Measurements from ENCODE around the gene CD6.
A peak's percentile ranks its signal among the peaks of the same experiment; 100 is the strongest.

CD6 gene

GRCh38 chr11:61024938-61025820 lies 53.7 kb downstream of the CD6 start:
- Histone ChIP-seq H2BK120ac (ENCODE audit: low read depth, low read length) (no peak overlapping the region), H3K4me2 (ENCODE audit: insufficient read depth, low read length, poor library complexity, severe bottlenecking) (no peak overlapping the region), H4K91ac (ENCODE audit: low read depth, low read length, poor library complexity) (no peak overlapping the region), H2AK5ac (ENCODE audit: low read depth, low read length) (peak overlapping the region; percentile 10), H3K4me3 (ENCODE audit: low read length in 2 of 2) (no peak overlapping the region), H3K4me1 (ENCODE audit: control insufficient read depth in 2 of 2, insufficient read depth in 1 of 2, low read depth in 1 of 2, low read length in 2 of 2) (peaks cover 5 to 7% of the 10 kb centered on the region in 2 donors), H3K4ac (ENCODE audit: low read length) (no peak overlapping the region), H3K27ac (replicated peaks; ENCODE audit: low read length) (no peak overlapping the region), H2BK12ac (ENCODE audit: low read length) (no peak overlapping the region), H2AFZ (ENCODE audit: low read length) (no peak overlapping the region), H4K8ac (ENCODE audit: low read depth, low read length) (no peak overlapping the region), H3K14ac (ENCODE audit: low read length) (no peak overlapping the region), H3K27me3 (ENCODE audit: control insufficient read depth in 3 of 3, insufficient read depth in 3 of 3, low read depth in 1 of 3, low read length in 3 of 3) (peaks cover 0 to 50% (median 0%) of the 10 kb centered on the region in 3 experiments), H2BK15ac (ENCODE audit: low read length) (no peak overlapping the region), H3K23ac (ENCODE audit: low read depth, low read length, poor library complexity) (no peak overlapping the region), H3K36me3 (replicated peaks in 1 of 2; ENCODE audit: control insufficient read depth in 2 of 2, insufficient read depth in 2 of 2, low read length in 2 of 2) (no peaks in the 10 kb centered on the region), H3K18ac (ENCODE audit: low read length) (no peak overlapping the region), H3K79me1 (ENCODE audit: low read depth, low read length) (no peaks in the 10 kb centered on the region), H3K9me3 (replicated peaks in 1 of 2; ENCODE audit: control insufficient read depth in 2 of 2, insufficient read depth in 1 of 2, low read depth in 1 of 2, low read length in 2 of 2) (no peaks in the 10 kb centered on the region), H3K9ac (ENCODE audit: low read depth, low read length, poor library complexity) (no peak overlapping the region), H2BK5ac (ENCODE audit: low read length) (no peak overlapping the region)
- DNase-seq (ENCODE audit: low spot score), result no peak
- WGBS, 2 donors (ENCODE audit: extremely low coverage in 2 of 2, insufficient read length in 2 of 2, insufficient replicate concordance in 1 of 2), result no CpG with 5 or more reads among the region's 14 CpGs

GRCh38 chr11:61025821-61026120 lies 54.3 kb downstream of the CD6 start:
- H3K4ac ChIP-seq (ENCODE audit: low read length), result no peak overlapping the region
- H2AFZ ChIP-seq (ENCODE audit: low read length), result no peak overlapping the region
- H3K4me1 ChIP-seq (ENCODE audit: control insufficient read depth in 2 of 2, insufficient read depth in 1 of 2, low read depth in 1 of 2, low read length in 2 of 2), result peaks cover under 1 to 7% of the 10 kb centered on the region in 2 donors
- H2AK5ac ChIP-seq (ENCODE audit: low read depth, low read length), result peak overlapping the region; percentile 10
- H3K23ac ChIP-seq (ENCODE audit: low read depth, low read length, poor library complexity), result no peak overlapping the region
- WGBS, 2 donors (ENCODE audit: extremely low coverage in 2 of 2, insufficient read length in 2 of 2, insufficient replicate concordance in 1 of 2), result no CpG with 5 or more reads among the region's 5 CpGs
- no peaks in the 10 kb centered on the region for H3K9me3 ChIP-seq (replicated peaks in 1 of 2; ENCODE audit: control insufficient read depth in 2 of 2, insufficient read depth in 1 of 2, low read depth in 1 of 2, low read length in 2 of 2)
- H3K36me3 ChIP-seq (replicated peaks in 1 of 2; ENCODE audit: control insufficient read depth in 2 of 2, insufficient read depth in 2 of 2, low read length in 2 of 2), result no peaks in the 10 kb centered on the region
- peaks cover 0 to 47% (median 0%) of the 10 kb centered on the region in 3 experiments for H3K27me3 ChIP-seq (ENCODE audit: control insufficient read depth in 3 of 3, insufficient read depth in 3 of 3, low read depth in 1 of 3, low read length in 3 of 3)
- no peak overlapping the region for H3K14ac ChIP-seq (ENCODE audit: low read length)
- no peaks in the 10 kb centered on the region for H3K79me1 ChIP-seq (ENCODE audit: low read depth, low read length)
- no peak overlapping the region for H3K4me3 ChIP-seq (ENCODE audit: low read length in 2 of 2)
- no peak overlapping the region for H4K8ac ChIP-seq (ENCODE audit: low read depth, low read length)
- no peak overlapping the region for H2BK12ac ChIP-seq (ENCODE audit: low read length)
- H3K9ac ChIP-seq (ENCODE audit: low read depth, low read length, poor library complexity), result no peak overlapping the region
- no peak overlapping the region for H3K4me2 ChIP-seq (ENCODE audit: insufficient read depth, low read length, poor library complexity, severe bottlenecking)
- H3K27ac ChIP-seq (replicated peaks; ENCODE audit: low read length), result no peak overlapping the region
- DNase-seq (ENCODE audit: low spot score), result no peak
- no peak overlapping the region for H3K18ac ChIP-seq (ENCODE audit: low read length)
- H2BK15ac ChIP-seq (ENCODE audit: low read length), result no peak overlapping the region
- H4K91ac ChIP-seq (ENCODE audit: low read depth, low read length, poor library complexity), result no peak overlapping the region
- H2BK120ac ChIP-seq (ENCODE audit: low read depth, low read length), result no peak overlapping the region
- H2BK5ac ChIP-seq (ENCODE audit: low read length), result no peak overlapping the region

GRCh38 chr11:61026121-61027031 lies 54.9 kb downstream of the CD6 start:
- no peak for DNase-seq (ENCODE audit: low spot score)
- H2AFZ ChIP-seq (ENCODE audit: low read length), result no peak overlapping the region
- H2BK120ac ChIP-seq (ENCODE audit: low read depth, low read length), result no peak overlapping the region
- no peak overlapping the region for H3K23ac ChIP-seq (ENCODE audit: low read depth, low read length, poor library complexity)
- H3K18ac ChIP-seq (ENCODE audit: low read length), result no peak overlapping the region
- H2BK12ac ChIP-seq (ENCODE audit: low read length), result no peak overlapping the region
- no peak overlapping the region for H3K4ac ChIP-seq (ENCODE audit: low read length)
- H3K9me3 ChIP-seq (replicated peaks in 1 of 2; ENCODE audit: control insufficient read depth in 2 of 2, insufficient read depth in 1 of 2, low read depth in 1 of 2, low read length in 2 of 2), result no peaks in the 10 kb centered on the region
- no peak overlapping the region for H4K91ac ChIP-seq (ENCODE audit: low read depth, low read length, poor library complexity)
- no peak overlapping the region for H2BK15ac ChIP-seq (ENCODE audit: low read length)
- H3K4me3 ChIP-seq (ENCODE audit: low read length in 2 of 2), result no peak overlapping the region
- H3K4me1 ChIP-seq (ENCODE audit: control insufficient read depth in 2 of 2, insufficient read depth in 1 of 2, low read depth in 1 of 2, low read length in 2 of 2), result peaks cover 0 to 7% of the 10 kb centered on the region in 2 donors
- no peak overlapping the region for H3K9ac ChIP-seq (ENCODE audit: low read depth, low read length, poor library complexity)
- peaks cover 0 to 41% (median 0%) of the 10 kb centered on the region in 3 experiments for H3K27me3 ChIP-seq (ENCODE audit: control insufficient read depth in 3 of 3, insufficient read depth in 3 of 3, low read depth in 1 of 3, low read length in 3 of 3)
- H3K14ac ChIP-seq (ENCODE audit: low read length), result no peak overlapping the region
- no peak overlapping the region for H3K4me2 ChIP-seq (ENCODE audit: insufficient read depth, low read length, poor library complexity, severe bottlenecking)
- H3K79me1 ChIP-seq (ENCODE audit: low read depth, low read length), result no peaks in the 10 kb centered on the region
- H3K27ac ChIP-seq (replicated peaks; ENCODE audit: low read length), result no peak overlapping the region
- H4K8ac ChIP-seq (ENCODE audit: low read depth, low read length), result no peak overlapping the region
- WGBS, 2 donors (ENCODE audit: extremely low coverage in 2 of 2, insufficient read length in 2 of 2, insufficient replicate concordance in 1 of 2), result no CpG with 5 or more reads among the region's 28 CpGs
- no peak overlapping the region for H2BK5ac ChIP-seq (ENCODE audit: low read length)
- peak overlapping the region; percentile 11 for H2AK5ac ChIP-seq (ENCODE audit: low read depth, low read length)
- no peaks in the 10 kb centered on the region for H3K36me3 ChIP-seq (replicated peaks in 1 of 2; ENCODE audit: control insufficient read depth in 2 of 2, insufficient read depth in 2 of 2, low read length in 2 of 2)

All from neuronal stem cell (in vitro differentiated cells).